Esophagus mucosa (tissue), 1 donor: Measurements from ENCODE around the gene DUSP3. TPM values are rescaled to one million over a fixed set of nuclear protein-coding genes. Genes with fewer than 3 reads are reported as not detected.

Experiments
- ATAC-seq: fragments of 200-7000 bp; cut with Tn5 transposase; one replicate; pipeline ENCODE4 v1.9.1; 2020
- total RNA-seq: library from RNA; stranded (reverse); gene quantifications from one replicate; pipeline ENCODE4 v1.2.4, GENCODE V29; 2023
- donor health status: DM: yes; HTN: yes; CAD: no.

The DUSP3 gene
- 36.3 TPM for total RNA-seq

DNA sequence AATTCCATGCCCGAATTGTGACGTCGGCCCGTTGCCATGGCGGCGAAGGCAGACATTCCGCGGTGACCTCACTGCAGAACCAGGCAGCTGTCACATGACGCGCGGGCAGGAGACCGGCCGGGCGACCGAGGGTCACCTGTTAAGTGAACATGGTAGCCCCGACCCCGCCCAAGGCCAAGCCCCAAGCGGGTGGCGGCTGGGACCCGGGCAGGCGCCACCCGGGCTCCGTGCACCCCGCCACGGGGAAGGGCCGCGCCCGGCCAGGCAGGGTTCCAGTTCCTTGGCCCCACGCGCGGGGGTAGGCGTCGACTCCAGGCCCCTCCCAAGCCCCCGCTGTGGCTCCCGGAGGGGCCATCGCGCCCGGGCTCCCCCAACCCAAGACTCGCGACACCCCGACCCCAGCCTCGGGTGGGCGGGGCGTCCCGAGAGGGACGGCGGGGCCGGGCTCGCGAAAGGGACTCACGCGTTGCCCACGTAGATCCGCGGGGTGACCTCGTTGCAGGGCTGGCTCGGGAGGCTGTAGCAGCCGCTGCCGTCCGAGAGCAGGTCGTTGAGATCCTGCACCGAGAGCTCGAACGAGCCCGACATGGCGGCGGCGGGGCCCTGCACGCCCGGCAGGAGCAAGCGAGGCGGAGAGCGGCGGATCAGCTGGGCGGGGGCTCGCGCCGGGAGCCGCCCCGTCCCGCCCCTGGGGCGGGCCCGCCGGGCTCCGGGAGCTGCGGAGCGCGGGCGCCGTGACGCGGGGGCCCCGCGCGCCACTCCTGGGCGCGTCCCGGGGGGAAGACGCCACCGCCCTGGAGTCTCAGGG lies at the start of gene DUSP3:
Gene DUSP3 (minus strand): TSS at position 641 of the 808 bp plus-strand sequence. CDS start 53 bp downstream, at position 588.
- peak; percentile 90 for ATAC-seq

DNA sequence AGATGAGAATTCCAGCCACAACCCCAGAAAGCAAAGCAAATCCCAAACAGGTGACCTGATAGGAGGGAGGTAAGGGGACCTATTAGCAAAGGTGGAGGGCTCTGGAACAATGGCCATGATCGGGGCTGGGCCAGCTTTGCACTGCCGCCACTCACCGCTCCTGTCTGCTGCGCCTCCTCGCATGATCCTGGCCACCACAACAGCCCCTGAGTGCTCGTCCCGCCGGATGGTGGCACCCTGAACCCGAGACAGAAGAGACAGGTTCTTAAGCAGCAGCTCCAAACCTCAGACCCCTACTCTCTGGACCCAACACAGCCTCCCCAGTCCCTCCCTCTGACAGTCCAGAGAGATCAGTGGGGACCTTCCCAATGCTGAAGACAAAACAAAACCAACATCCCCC lies 48.8 kb upstream of the DUSP3 start:
- ATAC-seq: no peak

DNA sequence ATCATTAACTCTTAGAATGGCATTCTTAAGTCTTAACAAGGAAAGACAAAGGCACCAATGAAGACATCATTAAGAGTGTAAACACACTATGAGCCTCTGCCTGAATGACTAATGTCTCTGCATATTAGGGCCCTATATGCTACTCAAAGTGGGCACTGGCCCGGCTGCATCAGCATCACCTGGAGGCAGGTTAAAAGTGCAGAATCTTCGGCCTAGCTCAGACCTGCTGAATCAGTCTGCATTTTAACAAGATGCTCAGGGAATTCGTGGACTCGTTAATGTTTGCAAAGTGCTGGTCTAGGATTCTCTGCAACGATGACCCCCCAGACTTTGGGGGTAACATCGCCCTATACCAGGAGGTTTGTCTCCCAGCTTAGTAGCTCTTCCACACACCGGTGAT lies 47.4 kb upstream of the DUSP3 start:
- no peak for ATAC-seq

DNA sequence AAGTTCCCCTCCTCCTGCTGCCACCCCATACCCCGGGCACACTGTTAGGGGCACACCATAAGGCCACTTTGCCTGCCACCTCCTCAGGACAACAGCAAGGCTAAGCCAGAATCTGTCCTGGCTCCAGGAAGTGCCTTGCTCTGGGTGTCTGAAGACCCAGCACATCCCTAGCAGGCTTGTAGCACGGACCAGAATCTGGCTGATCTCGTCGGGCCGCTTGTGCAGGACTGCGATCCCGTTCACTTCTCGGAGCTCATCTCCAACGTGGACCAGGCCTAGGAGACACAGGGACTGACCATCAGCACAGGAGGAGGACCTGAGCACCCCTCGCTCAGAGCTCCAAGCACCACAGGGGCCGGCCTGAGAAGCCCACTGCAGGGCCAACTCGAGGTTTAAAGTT lies 46.8 kb upstream of the DUSP3 start:
- no peak for ATAC-seq

DNA sequence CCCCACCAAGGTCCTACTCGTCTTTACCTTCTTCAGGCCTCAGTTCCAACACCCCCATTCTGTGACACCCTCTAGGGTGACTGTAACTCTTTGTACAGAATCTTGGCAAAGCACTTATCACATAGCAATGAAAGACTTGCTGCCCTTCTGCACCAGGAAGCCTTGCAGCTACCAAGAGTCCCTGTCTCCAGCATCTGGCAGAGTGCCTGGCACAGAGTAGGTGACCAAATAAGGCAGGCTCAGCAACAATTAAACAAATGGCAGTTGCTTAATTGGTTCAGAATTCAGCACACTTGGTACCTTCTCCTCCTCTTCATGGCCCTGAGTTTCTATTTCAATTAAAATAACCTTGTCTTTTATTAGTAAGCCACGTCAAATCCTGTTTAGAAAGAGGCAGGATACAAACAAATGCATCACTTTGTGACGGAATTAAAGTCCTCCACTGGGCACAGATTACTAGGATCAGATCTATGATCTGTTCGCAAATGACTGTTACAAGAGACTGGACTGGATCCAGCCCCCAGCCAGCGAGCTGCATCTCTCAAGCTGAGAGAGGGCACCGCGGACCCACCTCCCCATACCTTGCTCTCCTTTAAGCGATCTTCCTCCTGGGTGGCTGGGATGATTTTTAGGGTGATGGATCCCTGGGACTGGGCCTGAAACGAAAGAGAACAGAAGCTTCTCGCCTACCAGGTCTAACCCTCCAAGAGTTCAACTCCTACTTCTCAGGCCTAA lies 44.7 kb upstream of the DUSP3 start:
- peak; percentile 57 for ATAC-seq

DNA sequence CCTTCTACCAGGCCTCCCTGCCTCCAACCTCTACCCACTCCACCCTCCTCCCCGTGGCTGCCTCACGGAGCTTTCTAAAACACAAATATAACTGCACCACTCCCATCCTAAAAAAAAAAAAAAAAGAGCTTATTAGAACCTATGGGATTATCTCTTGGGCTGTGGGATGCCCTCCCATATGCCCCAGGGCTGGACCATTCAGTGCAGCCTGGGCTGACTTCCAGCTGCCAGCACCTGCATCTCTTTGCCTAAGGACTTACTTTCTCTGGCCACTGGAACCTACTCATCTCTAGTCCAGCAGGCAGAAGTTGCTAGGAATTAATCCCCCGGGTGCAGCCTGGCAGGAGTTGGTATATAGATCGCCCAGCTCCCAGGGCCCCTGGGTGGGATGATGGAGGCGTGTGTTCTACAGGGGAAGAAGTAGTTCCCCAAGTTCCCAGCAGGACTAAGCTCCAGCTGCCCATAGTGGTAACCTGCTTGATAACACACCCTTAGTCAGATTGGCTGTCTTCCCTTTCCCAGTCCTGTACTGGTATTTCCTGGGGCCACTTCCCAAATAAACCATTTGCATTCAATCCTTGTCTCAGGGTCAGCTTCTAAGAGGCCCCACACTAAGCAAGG lies 43.9 kb upstream of the DUSP3 start:
- peak; percentile 28 for ATAC-seq

DNA sequence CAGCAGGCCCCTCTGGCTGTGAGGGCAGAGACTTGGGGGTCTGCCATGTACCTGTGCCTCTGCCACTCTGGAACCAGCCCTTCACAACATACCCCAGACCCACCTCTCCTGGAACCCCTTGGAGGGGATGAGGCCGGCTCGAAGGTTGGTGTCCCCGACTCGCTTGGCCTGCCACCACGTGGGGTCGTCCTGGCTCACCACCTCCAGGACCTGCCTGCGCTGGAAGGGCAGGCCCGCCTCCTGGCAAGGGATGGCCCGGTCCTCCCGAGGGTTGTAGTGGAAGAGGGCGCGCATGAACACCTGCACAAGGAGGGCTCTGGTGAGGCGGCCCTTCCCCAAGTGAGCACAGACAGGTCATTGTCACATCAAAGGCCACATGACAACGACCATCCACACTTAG lies 42.0 kb upstream of the DUSP3 start:
- no peak for ATAC-seq

DNA sequence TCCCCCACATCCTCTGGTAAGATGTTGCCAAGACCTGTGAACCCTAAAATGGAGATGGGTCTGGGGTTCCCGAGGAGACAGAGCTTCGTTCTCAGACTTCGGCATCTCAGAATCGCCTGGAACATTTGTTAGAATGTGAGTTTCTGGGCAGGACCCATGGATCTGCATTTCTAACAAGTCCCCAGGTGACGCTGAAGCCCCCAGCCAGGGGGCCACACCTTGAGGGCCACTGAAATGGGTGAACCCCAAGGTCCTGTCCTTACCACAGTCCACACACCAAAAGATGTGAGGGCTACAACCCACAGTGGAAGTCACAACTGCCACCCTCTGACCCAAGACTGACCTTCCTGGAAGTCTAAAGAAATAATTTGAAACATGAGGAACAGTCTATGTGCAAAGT lies 40.2 kb upstream of the DUSP3 start:
- no peak for ATAC-seq

DNA sequence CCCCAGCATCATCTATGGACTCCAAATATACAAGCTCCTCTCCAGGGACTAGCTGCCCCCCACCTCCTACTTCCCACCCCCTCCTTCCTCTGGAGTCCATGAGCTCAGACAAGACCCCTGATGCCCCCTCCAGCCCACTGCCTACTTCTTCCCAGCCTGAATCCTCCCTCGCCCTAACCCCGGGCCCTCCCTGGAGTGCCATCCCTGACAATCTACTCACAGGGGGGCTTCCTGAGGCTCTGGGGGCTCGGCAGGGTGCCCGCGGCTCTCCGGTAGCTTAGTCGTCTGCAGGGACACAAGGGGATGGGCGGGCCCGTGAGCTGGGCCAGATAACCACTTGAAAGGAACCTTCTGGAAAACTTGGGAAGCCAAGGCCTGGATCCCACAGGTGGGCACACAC lies 39.0 kb upstream of the DUSP3 start:
- no peak for ATAC-seq

DNA sequence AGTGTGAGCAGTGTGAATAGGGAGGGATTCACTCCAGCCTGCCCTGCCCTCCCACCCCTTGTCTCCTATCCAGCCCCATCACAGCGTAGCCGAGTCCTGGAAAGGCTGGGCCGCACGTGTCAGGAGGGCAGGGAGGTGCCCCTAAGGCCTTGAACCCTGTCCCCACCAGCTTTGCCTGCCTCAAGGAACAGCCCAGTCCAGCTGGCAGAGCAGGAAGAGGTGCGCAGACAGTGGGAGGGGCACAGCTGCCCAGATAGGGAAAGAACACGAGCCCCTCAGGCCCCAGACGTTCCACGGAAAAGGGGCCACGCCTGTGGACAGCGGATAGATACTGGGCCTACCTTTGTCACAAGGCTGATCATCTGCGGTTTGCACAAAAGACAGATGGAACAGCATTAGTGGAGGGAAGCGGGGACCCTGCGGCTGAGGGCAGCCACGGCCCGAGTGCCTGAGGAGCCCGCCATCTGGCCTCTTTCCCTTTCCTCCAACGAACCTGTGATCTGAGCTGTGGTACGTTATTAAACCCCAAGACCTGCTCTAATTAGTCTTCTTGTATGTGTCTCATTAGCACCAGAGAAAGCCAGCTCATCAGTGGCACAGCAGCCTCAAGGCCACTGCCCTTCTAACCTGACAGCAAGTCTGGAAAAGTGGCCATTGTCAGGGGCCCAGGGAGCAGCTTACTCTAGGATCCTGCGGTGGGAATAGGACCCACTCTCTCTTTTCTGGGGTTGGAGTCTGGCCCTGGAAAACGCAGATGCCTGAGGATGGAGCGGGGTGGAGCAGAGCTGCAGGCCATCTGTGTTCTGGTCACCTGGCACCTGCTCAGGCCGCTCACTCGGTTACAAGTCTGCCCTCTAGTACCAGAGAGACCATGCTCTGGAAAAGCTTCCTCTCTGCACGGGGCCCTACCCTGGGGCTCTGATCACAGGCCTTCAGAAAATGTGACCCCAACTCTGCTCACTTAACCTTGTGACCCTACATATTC lies 37.9 kb upstream of the DUSP3 start:
- no peak for ATAC-seq

DNA sequence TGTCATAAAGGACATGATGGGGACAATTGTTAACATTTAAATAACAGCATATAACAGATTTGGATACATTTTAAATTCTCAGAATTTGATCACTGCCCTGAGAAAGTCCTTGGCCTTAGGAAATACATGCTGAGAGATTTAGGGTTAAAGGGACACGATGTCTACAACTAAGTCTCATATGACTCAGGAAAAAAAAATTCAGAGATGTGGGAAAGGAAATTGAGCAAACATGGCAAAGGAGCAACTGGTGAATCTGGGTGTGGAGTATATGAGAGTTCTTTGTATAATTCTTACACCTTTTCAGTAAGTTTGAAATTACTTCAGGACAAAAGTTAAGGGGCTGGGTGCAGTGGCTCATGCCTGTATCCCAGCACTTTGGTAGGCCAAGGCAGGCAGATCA lies 35.9 kb upstream of the DUSP3 start:
- ATAC-seq: no peak

DNA sequence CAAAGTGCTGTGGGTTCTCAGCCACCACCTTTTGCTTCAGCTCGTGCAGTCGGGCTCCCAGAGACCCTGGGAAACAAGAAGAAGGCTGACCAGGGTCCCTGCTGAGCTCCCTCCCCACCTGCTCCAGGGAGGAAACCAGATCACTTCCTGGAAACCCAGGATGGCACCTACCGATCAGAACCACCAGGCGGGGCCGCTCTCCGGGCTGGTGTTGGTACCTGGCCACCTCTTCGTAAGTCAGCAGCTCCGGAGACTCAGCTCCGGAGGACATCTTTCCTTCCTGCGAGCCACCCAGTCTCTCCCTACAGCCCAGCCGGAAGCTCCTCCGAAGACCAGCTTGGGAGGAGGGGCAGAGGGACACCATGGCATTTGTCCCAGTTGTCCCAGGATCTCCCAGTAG lies 35.2 kb upstream of the DUSP3 start:
- ATAC-seq: no peak

DNA sequence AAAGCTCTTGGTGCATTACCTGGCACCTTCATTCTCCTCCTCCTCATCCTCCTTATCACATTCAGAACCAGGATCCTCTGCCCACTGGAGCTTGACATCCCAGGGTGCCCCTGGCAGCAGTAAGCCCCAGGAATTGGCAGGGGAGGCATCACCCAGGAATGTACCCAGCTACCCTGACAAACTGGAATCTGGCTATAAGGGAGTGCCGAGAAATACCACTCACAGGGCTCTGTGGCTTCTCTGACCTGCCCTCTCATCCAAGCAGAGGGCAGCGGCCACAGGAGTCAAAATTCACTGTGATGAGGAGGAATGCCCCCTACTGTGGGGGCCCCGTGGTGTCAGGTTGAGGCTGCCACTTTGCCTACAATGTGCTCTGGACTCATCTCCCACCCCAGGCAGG lies 34.6 kb upstream of the DUSP3 start:
- no peak for ATAC-seq

DNA sequence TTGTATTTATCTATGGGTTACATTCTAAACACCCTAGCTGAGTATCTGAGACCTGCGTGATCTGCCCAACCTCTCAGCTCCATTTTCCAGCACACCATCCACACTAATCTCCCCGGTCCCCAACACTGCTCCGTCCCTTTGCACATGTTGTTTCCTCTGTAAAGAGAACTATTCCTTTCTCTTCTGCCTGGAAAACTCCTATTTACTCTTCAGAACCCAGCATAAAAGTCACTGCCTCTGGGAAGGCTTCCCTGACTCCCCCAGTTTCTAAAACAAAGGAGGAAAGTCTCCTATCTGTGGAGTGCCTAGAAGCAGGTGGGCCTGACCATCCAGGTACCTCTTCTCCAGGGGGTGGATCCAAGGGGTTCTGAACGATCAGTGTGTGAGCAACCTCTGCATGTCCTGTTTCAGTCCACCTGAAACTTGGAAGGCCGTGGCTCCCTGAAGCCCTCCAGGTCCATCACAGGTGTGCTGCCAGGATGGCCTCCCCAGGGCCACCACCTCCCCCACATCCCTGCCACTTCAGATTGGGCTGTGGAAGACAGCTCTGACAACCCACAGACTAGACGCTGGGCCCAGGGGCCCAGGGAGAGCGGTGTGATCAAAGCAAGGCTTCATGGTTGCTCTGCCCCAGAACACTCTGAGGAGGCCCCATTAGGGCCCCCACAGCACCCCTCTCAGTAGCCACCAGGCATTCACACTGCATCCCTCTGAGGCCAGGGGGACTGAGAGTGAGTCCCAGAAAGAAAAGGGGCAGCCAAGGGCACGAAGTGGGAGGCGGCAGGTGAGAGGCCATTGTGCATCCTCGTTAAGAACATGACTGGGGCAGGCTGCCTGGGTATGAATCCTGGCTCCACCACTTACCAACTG lies 33.9 kb upstream of the DUSP3 start:
- no peak for ATAC-seq

DNA sequence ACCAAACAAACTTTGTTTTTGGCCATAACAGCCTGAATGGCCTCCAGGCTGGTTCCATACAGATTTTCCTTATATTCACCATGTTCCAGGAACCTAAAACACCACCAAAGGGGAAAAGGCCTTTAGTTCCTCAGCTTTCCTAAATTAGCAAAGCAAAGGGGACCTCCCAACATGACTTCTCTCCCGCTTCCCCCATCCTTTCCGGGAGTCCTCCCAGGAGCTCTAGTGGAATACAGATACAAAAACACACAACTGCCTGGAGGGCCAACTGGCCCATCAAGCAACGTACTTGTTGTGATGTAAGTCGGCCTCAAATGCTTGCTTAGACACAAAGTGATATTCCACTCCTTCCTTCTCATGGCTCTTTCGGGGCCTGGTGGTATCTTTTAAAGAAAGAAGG lies 32.0 kb upstream of the DUSP3 start:
- no peak for ATAC-seq

DNA sequence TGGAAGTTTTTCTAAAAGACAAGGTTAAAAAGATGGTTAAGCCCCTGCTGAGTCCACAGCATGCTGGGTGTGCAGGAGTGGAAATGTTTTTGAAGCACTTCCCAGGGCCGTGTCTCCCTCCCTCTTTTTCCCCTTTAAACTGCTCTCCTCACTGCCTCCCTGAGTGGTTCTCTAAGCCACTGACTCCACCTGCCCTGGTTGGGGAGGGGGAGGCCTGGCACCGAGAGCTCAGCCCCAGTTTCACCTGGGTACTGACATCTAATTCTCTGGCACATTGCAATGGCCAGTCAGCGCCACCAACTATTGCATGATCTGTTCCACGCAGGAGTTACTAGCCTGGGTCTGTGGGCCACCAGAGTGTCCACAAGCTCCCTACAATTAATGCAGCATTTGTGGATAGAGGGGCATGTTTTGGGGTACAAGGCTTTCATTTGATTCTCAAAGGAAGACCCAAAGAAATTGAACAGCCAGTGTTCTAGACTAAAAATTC lies 31.5 kb upstream of the DUSP3 start:
- ATAC-seq: no peak

DNA sequence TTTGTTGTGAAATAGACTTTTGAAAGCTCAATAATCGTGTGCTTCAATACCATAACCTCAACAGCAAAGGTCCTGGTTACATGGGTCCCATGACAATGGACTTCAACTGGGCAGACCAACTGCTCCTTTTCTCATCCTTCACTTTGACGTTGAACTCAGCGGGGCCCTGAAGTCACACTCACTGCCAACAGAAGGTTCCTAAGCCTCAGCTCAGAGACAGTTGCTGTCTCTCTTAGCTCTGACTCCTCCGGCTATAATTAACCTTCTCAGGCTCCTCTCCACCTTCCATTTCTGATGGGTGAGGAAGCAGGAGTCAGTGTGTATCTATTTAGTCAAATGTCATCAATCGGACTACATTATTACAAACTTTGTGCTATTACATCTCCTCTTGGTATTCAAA lies 30.3 kb upstream of the DUSP3 start:
- no peak for ATAC-seq

DNA sequence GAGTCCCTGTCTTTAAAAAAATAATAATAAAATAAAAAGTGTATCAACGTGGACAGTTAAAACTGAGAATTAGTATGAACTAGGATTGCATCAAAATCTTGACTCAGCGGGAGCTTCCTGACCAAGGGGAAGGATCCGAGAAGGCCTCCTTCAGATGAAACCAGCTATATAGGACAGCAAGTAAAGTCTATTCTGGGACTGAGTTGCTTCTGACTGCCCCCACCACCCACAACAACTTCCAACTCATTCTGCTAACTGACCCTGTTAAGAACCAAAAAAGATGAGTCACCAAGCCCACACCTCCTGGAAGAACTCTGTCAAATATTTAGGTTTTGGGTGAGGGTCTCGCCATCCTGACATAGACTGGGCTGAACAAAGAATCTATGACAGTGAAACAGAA lies 29.3 kb upstream of the DUSP3 start:
- ATAC-seq: no peak

DNA sequence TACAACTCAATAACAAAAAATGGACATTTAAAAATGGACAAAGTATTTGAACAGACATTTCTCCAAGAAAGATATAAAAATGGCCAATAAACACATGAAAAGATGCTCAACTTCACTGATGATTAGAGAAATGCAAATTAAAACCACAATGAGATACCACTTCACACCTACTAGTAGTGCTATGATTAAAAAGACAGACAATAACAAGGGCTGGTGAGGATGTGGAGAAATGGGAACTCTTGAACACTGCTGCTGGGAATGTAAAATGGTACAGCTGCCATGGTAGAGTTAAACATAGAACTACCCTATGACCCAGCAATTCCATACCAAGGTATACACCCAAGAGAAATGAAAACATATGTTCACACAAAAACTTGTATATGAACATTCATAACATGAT lies 26.3 kb upstream of the DUSP3 start:
- ATAC-seq: no peak

DNA sequence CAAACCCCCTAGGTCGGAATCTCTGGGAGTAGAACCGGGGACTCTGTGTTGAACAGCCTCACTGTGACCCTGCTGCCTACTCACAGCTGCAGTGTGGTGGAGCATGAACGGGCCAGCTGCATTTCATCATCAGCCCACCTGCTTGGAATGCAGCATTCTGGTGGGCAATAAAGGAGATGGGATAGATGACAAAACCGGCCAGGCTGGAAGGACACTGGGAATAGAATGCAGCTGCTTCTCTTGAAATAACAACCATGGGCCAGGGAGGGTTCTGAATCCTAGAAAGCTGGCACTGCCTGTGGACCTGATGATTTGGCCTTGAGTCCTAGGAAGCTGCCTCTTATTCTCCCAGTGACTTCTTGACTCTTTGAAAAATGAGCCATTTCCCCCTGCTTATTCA lies 25.0 kb upstream of the DUSP3 start:
- no peak for ATAC-seq

DNA sequence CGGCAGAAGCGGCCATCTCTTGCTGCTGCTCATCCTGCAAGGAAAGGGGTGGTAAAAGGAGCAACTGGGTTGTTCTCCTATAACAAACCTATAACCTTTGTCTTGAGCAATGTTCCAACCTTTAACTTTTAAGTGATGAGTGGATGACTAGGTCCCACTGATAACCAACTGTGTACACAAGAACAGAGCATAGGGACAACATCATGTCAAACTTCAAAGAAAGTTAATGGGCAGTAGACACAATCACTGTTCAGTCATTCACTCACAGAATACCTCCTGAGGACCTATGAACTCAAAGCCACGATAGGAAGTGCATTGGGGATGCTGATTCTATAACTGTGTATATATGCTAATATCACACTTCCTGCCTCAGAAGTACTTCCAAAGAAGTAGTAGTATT lies 23.1 kb upstream of the DUSP3 start:
- ATAC-seq: no peak
